Measurements from ENCODE around the gene AP3B2.

- TF ChIP-seq POLR2A (IDR thresholded peaks at IDR 0.05) (no peak), CTCF (IDR thresholded peaks at IDR 0.05) (no peak), EP300 (IDR thresholded peaks at IDR 0.05) (no peak)
Observed at GRCh38 chr15:82611348-82611747, 98.3 kb downstream of the AP3B2 start.
